MCF 10A (cell line): ENCODE results near the gene APOL4. TPM values are rescaled to one million over a fixed set of nuclear protein-coding genes. Genes with fewer than 3 reads are reported as not detected.

Experiments
- BruUV-seq: library from RNA; stranded (reverse); fragments of 400-500 nt; replicated peaks from 2 replicates; lab custom pipeline; 2021; lab: Mats Ljungman, UMichigan
- CTCF ChIA-PET: fragments of 300-600 bp; sonication (Branson Sonifier 250); formaldehyde crosslinking; extraction: SDS; loops from one replicate; lab custom pipeline; 2021; ENCODE audit warnings: antibody characterized with exemption, inconsistent platforms; lab: Yijun Ruan, JAX
- POLR2A ChIA-PET: fragments of 300-600, 350-650 bp; sonication (Branson Sonifier 250); formaldehyde crosslinking; extraction: SDS; loops from one replicate; lab custom pipeline; 2020; ENCODE audit warnings: antibody characterized with exemption, inconsistent platforms; lab: Yijun Ruan, JAX
- DNase-seq: peaks from one replicate; pipeline ENCODE4 v3.0.0-alpha.2; 2018; ENCODE audit not compliant: unreplicated experiment
- H3K27ac Mint-ChIP-seq: one replicate; pipeline ENCODE4 v1.8.0; 2022; ENCODE audit warnings: mild to moderate bottlenecking, low read depth, mixed read lengths; ENCODE audit not compliant: unreplicated experiment
- H3K27me3 Mint-ChIP-seq: one replicate; pipeline ENCODE4 v1.8.0; 2022; ENCODE audit warnings: mixed read lengths; ENCODE audit not compliant: insufficient read depth, unreplicated experiment
- H3K36me3 Mint-ChIP-seq: one replicate; pipeline ENCODE4 v1.8.0; 2022; ENCODE audit warnings: mild to moderate bottlenecking, moderate library complexity, mixed read lengths; ENCODE audit not compliant: insufficient read depth, unreplicated experiment
- H3K4me1 Mint-ChIP-seq: one replicate; pipeline ENCODE4 v1.8.0; 2022; ENCODE audit warnings: mixed read lengths; ENCODE audit not compliant: insufficient read depth, unreplicated experiment
- H3K4me3 Mint-ChIP-seq: one replicate; pipeline ENCODE4 v1.8.0; 2022; ENCODE audit warnings: mild to moderate bottlenecking, moderate library complexity, mixed read lengths; ENCODE audit not compliant: unreplicated experiment
- H3K9me3 Mint-ChIP-seq: one replicate; pipeline ENCODE4 v1.8.0; 2022; ENCODE audit warnings: mixed read lengths; ENCODE audit not compliant: unreplicated experiment
- CTCF ChIP-seq: fragments of 200-600 bp; IDR thresholded peaks from one replicate; pipeline ENCODE4 v1.8.0; 2022; ENCODE audit warnings: antibody characterized with exemption, mild to moderate bottlenecking; ENCODE audit not compliant: unreplicated experiment
- intact Hi-C: fragments of 100-400 bp; cut with micrococcal nuclease; formaldehyde crosslinking; loops from 2 replicates; pipeline ENCODE4 v1.14.1; 2022
- total RNA-seq: library from RNA; stranded (reverse); gene quantifications from 2 replicates; pipeline ENCODE4 v1.2.3, GENCODE V29; 2022

APOL4 gene
- total RNA-seq, 1 experiment from 2014 or later = not detected

GRCh38 chr22:36218648-36219193 is 17.1 kb upstream of the APOL4 start:
- intact Hi-C loops = no loop called here
- CTCF ChIA-PET = interaction anchor here (0.6 to 1.4 kb wide), 5 partner anchors 20 to 94 kb away, joined by 3 to 5 read pairs (median 4); partner anchors contain the start of gene APOL2
- DNase-seq = no peak
- Mint-ChIP-seq H3K4me3 (no peak overlapping the region), H3K27ac (no peak overlapping the region), H3K9me3 (no peaks in the 10 kb centered on the region), H3K36me3 (no peaks in the 10 kb centered on the region), H3K4me1 (peaks cover 6% of the 10 kb centered on the region), H3K27me3 (peaks cover 66% of the 10 kb centered on the region)
- no TSS peak for BruUV-seq
- POLR2A ChIA-PET = no interaction called here
- no peak for TF ChIP-seq CTCF

DNA sequence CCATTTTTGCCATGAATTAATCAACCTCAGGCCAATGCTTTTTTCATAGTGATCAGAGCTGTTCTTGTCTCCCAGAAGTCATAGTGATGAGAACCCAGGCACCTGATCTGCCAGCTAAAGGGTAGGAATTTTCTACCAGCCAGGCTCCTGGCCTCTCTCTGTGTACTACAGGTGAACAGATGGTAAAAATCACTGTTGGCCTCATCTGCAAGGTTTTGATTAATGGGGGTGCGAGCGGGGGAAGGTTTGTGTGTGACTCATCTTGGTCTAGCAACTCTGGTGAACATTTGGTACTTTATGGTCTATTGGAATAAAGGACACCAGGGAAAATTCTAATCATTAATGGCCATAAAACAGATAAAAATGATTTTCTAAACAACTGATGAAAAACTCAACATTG is 14.4 kb upstream of the APOL4 start:
- H3K4me3 Mint-ChIP-seq = no peak overlapping the region
- H3K9me3 Mint-ChIP-seq = no peaks in the 10 kb centered on the region
- intact Hi-C loops = no loop called here
- no peak for DNase-seq
- POLR2A ChIA-PET = interaction anchor here (0.7 to 0.9 kb wide), 2 partner anchors 116 to 523 kb away, joined by 3 read pairs; no protein-coding TSS in a partner anchor
- TF ChIP-seq CTCF = no peak
- no peak overlapping the region for H3K27ac Mint-ChIP-seq
- H3K4me1 Mint-ChIP-seq = peaks cover 11% of the 10 kb centered on the region
- CTCF ChIA-PET = interaction anchor here (0.6 to 1.6 kb wide), 4 partner anchors 9 to 271 kb away, joined by 3 to 5 read pairs (median 4); no protein-coding TSS in a partner anchor
- no peaks in the 10 kb centered on the region for H3K36me3 Mint-ChIP-seq
- no TSS peak for BruUV-seq
- peaks cover 93% of the 10 kb centered on the region for H3K27me3 Mint-ChIP-seq

DNA sequence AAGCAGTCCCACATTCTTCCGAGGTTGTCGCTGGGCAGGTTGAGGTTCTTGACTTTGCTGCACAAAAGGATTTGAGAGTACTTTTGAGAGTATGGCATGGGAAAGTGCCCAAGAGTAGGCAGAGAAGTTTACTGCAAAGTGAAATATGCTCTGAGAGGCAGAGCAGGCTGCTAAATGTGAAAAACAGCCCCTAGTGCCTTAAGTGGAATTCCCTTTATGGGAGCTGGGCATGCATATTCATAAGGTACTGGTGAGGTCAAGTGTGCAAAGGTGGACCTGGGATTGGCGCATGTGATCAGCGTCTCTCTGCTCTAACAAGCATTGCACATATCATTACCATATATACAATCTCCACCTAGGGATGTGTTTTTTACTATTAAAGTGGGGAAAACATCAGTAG is 12.0 kb upstream of the APOL4 start:
- Mint-ChIP-seq H3K9me3 (no peaks in the 10 kb centered on the region), H3K27me3 (peaks cover 95% of the 10 kb centered on the region), H3K36me3 (no peaks in the 10 kb centered on the region), H3K4me3 (no peak overlapping the region), H3K27ac (no peak overlapping the region), H3K4me1 (peaks cover 6% of the 10 kb centered on the region)
- CTCF ChIA-PET = interaction anchor here (0.5 to 1.3 kb wide), 4 partner anchors 18 to 689 kb away, joined by 3 to 8 read pairs (median 4); partner anchors contain the start of gene APOL2
- no TSS peak for BruUV-seq
- intact Hi-C loops = no loop called here
- no peak for DNase-seq
- no peak for TF ChIP-seq CTCF
- POLR2A ChIA-PET = no interaction called here

GRCh38 chr22:36212901-36213300 is 11.3 kb upstream of the APOL4 start:
- intact Hi-C loops = no loop called here
- Mint-ChIP-seq H3K4me3 (no peak overlapping the region), H3K9me3 (no peaks in the 10 kb centered on the region), H3K36me3 (no peaks in the 10 kb centered on the region), H3K4me1 (peaks cover 6% of the 10 kb centered on the region), H3K27me3 (peaks cover 88% of the 10 kb centered on the region), H3K27ac (no peak overlapping the region)
- no peak for DNase-seq
- no peak for TF ChIP-seq CTCF
- ChIA-PET CTCF (interaction anchor here (0.9 to 1.1 kb wide), 2 partner anchors 10 to 27 kb away, joined by 3 read pairs; partner anchors contain the start of gene APOL2), POLR2A (no interaction called here)
- BruUV-seq = no TSS peak
